Fibroblast of lung (primary cell): ENCODE measurements around the gene RRBP1.

Source experiments
- CTCF ChIP-seq, 2 donors: IDR thresholded peaks in 1 of 2; conservative IDR thresholded peaks in 1 of 2; 1 replicate in 1 of 2; 2 replicates in 1 of 2; pipeline ENCODE4 v1.5.1; 2011 to 2012; ENCODE audit warnings: low read length in 2 of 2, control low read depth in 1 of 2, inconsistent platforms in 1 of 2, low read depth in 1 of 2, mild to moderate bottlenecking in 1 of 2
- EZH2 ChIP-seq: IDR thresholded peaks from 2 replicates; pipeline ENCODE4 v1.5.1; 2012; ENCODE audit warnings: low read length, control low read depth, mild to moderate bottlenecking; ENCODE audit errors: missing control alignments

GRCh38 chr20:17590245-17590644 is 91.8 kb downstream of the RRBP1 start:
- TF ChIP-seq CTCF (conservative IDR thresholded peaks at IDR 0.05 in 1 of 2, IDR thresholded peaks at IDR 0.05 in 1 of 2; ENCODE audit: low read depth in 1 of 2, low read length in 2 of 2): no peak
- no peak for TF ChIP-seq EZH2
